PC-9 (cell line): Measurements from ENCODE around the gene GABRB3. TPM values are rescaled to one million over a fixed set of nuclear protein-coding genes. Genes with fewer than 3 reads are reported as not detected.

Experiments used
- BruUV-seq: library from RNA; stranded (reverse); fragments of 400-500 nt; replicated peaks from 2 replicates; lab custom pipeline; 2021; lab: Mats Ljungman, UMichigan
- CTCF ChIA-PET: fragments of 300-600 bp; sonication (Branson Sonifier 250); formaldehyde crosslinking; loops from one replicate; lab custom pipeline; 2022; ENCODE audit warnings: antibody characterized with exemption; lab: Charles Lee
- POLR2A ChIA-PET: fragments of 300-600 bp; sonication (Branson Sonifier 250); formaldehyde crosslinking; loops from one replicate; lab custom pipeline; 2022; ENCODE audit warnings: antibody characterized with exemption; ENCODE audit not compliant: unreplicated experiment; lab: Charles Lee
- DNase-seq, 2 experiments: peaks; one replicate each; pipeline versions ENCODE4 v3.0.0 to v3.0.0-alpha.2; 2015 to 2022; ENCODE audit warnings: mixed read lengths in 1 of 2
- H2AFZ ChIP-seq: fragments of 200-600 bp; sonication (generic); 2 replicates; pipeline ENCODE4 v1.8.1; 2017; ENCODE audit warnings: antibody characterized with exemption
- H3F3A ChIP-seq: fragments of 200-600 bp; sonication (generic); 2 replicates; pipeline ENCODE4 v1.8.1; 2017; ENCODE audit warnings: antibody characterized with exemption, mild to moderate bottlenecking, low read depth; ENCODE audit not compliant: insufficient read depth
- H3K27ac ChIP-seq: fragments of 200-600 bp; sonication (generic); 2 replicates; pipeline ENCODE4 v1.6.1; 2016; ENCODE audit warnings: mixed run types
- H3K27me3 ChIP-seq: fragments of 200-600 bp; sonication (generic); 2 replicates; pipeline ENCODE4 v1.6.1; 2016; ENCODE audit warnings: low read depth, mixed run types; ENCODE audit not compliant: insufficient read depth
- H3K36me3 ChIP-seq: fragments of 200-600 bp; sonication (generic); 2 replicates; pipeline ENCODE4 v1.6.1; 2016; ENCODE audit warnings: low read depth, mixed run types
- H3K4me1 ChIP-seq: fragments of 200-600 bp; sonication (generic); replicated peaks from 2 replicates; pipeline ENCODE4 v1.6.1; 2016; ENCODE audit warnings: mixed run types; ENCODE audit not compliant: insufficient read depth
- H3K4me2 ChIP-seq: fragments of 200-600 bp; sonication (generic); 2 replicates; pipeline ENCODE4 v1.6.1; 2017; ENCODE audit warnings: mixed run types
- H3K4me3 ChIP-seq: fragments of 200-600 bp; sonication (generic); 2 replicates; pipeline ENCODE4 v1.6.1; 2016; ENCODE audit warnings: mixed run types
- H3K79me2 ChIP-seq: fragments of 200-600 bp; sonication (generic); 2 replicates; pipeline ENCODE4 v1.6.1; 2017; ENCODE audit warnings: low read depth, mixed run types
- H3K9me2 ChIP-seq: fragments of 200-600 bp; sonication (generic); 2 replicates; pipeline ENCODE4 v1.8.1; 2017; ENCODE audit warnings: mild to moderate bottlenecking; ENCODE audit not compliant: insufficient read depth
- H3K9me3 ChIP-seq: fragments of 200-600 bp; sonication (generic); 2 replicates; pipeline ENCODE4 v1.8.1; 2016; ENCODE audit warnings: low read depth; ENCODE audit not compliant: insufficient read depth
- H4K20me1 ChIP-seq: fragments of 200-600 bp; sonication (generic); 2 replicates; pipeline ENCODE4 v1.8.1; 2017; ENCODE audit not compliant: insufficient read depth
- CTCF ChIP-seq: fragments of 200-600 bp; sonication (generic); conservative IDR thresholded peaks from 2 replicates; pipeline ENCODE4 v1.6.1; 2017; ENCODE audit warnings: mixed run types, antibody characterized with exemption, mild to moderate bottlenecking, moderate library complexity
- EZH2 ChIP-seq: fragments of 200-600 bp; sonication (generic); IDR thresholded peaks from 2 replicates; pipeline ENCODE4 v1.8.0; 2017; ENCODE audit warnings: antibody characterized with exemption, low read depth
- intact Hi-C: fragments of 100-400 bp; cut with micrococcal nuclease; formaldehyde crosslinking; loops from one replicate; pipeline ENCODE4 v1.10.0; 2022; ENCODE audit not compliant: unreplicated experiment
- total RNA-seq: library from RNA; stranded (reverse); gene quantifications from 2 replicates; pipeline ENCODE4 v1.2.3, GENCODE V29; 2021

Gene GABRB3
- total RNA-seq, 1 experiment from 2014 or later: 6.3 TPM

GRCh38 chr15:26615188-26615926 is 157.5 kb downstream of the GABRB3 start:
- TF ChIP-seq EZH2 (no peak), CTCF (no peak)
- H3K9me3 ChIP-seq: no peaks in the 10 kb centered on the region
- H3K4me2 ChIP-seq: no peak overlapping the region
- no TSS peak for BruUV-seq
- POLR2A ChIA-PET: no interaction called here
- intact Hi-C loops: no loop called here
- H3K4me1 ChIP-seq: no peaks in the 10 kb centered on the region
- no peak for DNase-seq
- CTCF ChIA-PET: no interaction called here
- no peaks in the 10 kb centered on the region for H4K20me1 ChIP-seq
- no peaks in the 10 kb centered on the region for H3F3A ChIP-seq
- no peaks in the 10 kb centered on the region for H3K36me3 ChIP-seq
- H3K9me2 ChIP-seq: no peaks in the 10 kb centered on the region
- no peak overlapping the region for H3K27ac ChIP-seq
- no peak overlapping the region for H2AFZ ChIP-seq
- no peak overlapping the region for H3K4me3 ChIP-seq
- no peaks in the 10 kb centered on the region for H3K27me3 ChIP-seq
- H3K79me2 ChIP-seq: no peaks in the 10 kb centered on the region

- no peak for DNase-seq
- Histone ChIP-seq H3K27ac (no peak overlapping the region), H4K20me1 (no peaks in the 10 kb centered on the region), H3K9me2 (no peaks in the 10 kb centered on the region), H3K79me2 (no peaks in the 10 kb centered on the region), H3K27me3 (no peaks in the 10 kb centered on the region), H3K4me3 (no peak overlapping the region), H3F3A (no peaks in the 10 kb centered on the region), H2AFZ (no peak overlapping the region), H3K4me1 (no peaks in the 10 kb centered on the region), H3K36me3 (no peaks in the 10 kb centered on the region), H3K4me2 (no peak overlapping the region), H3K9me3 (no peaks in the 10 kb centered on the region)
- POLR2A ChIA-PET: no interaction called here
- CTCF ChIA-PET: no interaction called here
- BruUV-seq: no TSS peak
- TF ChIP-seq CTCF: no peak
- TF ChIP-seq EZH2: no peak
- intact Hi-C loops: no loop called here
These were observed 158.1 kb downstream of the GABRB3 start for GRCh38 chr15:26614734-26615133.

- BruUV-seq: no TSS peak
- no peaks in the 10 kb centered on the region for H3K9me2 ChIP-seq
These were observed 174.2 kb downstream of the GABRB3 start for GRCh38 chr15:26598704-26599103.

More at GRCh38 chr15:26598704-26599103, 174.2 kb downstream of the GABRB3 start:
- Histone ChIP-seq H3K36me3 (no peaks in the 10 kb centered on the region), H3F3A (no peaks in the 10 kb centered on the region), H3K9me3 (no peaks in the 10 kb centered on the region), H4K20me1 (no peaks in the 10 kb centered on the region), H3K4me2 (no peak overlapping the region), H3K27ac (no peak overlapping the region), H3K4me1 (no peaks in the 10 kb centered on the region), H3K79me2 (no peaks in the 10 kb centered on the region), H3K4me3 (no peak overlapping the region), H2AFZ (no peak overlapping the region), H3K27me3 (no peaks in the 10 kb centered on the region)
- ChIA-PET POLR2A (no interaction called here), CTCF (no interaction called here)
- TF ChIP-seq EZH2 (no peak), CTCF (no peak)
- DNase-seq: no peak
- intact Hi-C loops: no loop called here
